KOPT-K1 (cell line): ENCODE data around the gene WTAP.

Experiments used
- H3K27ac ChIP-seq: fragments of 200-600 bp; sonication (generic); 2 replicates; pipeline ENCODE4 v1.5.1; 2016; ENCODE audit warnings: antibody characterized with exemption, mild to moderate bottlenecking, low read depth, low read length; ENCODE audit not compliant: poor library complexity, severe bottlenecking
- H3K36me3 ChIP-seq: fragments of 200-600 bp; sonication (generic); 2 replicates; pipeline ENCODE4 v1.5.1; 2017; ENCODE audit warnings: antibody characterized with exemption, mild to moderate bottlenecking, low read length, moderate library complexity; ENCODE audit not compliant: insufficient read depth
- H3K9me3 ChIP-seq: fragments of 200-600 bp; sonication (generic); 2 replicates; pipeline ENCODE4 v1.5.1; 2017; ENCODE audit warnings: antibody characterized with exemption, low read length, mild to moderate bottlenecking; ENCODE audit not compliant: insufficient read depth, poor library complexity, severe bottlenecking

The WTAP gene

GRCh38 chr6:159758031-159759001, 31.0 kb downstream of the WTAP start:
- Histone ChIP-seq H3K36me3 (peaks cover 61% of the 10 kb centered on the region), H3K9me3 (no peaks in the 10 kb centered on the region), H3K27ac (no peak overlapping the region)

GRCh38 chr6:159759645-159760044, 32.3 kb downstream of the WTAP start:
- H3K36me3 ChIP-seq: peaks cover 59% of the 10 kb centered on the region
- H3K9me3 ChIP-seq: no peaks in the 10 kb centered on the region
- no peak overlapping the region for H3K27ac ChIP-seq

GRCh38 chr6:159760602-159761057, 33.3 kb downstream of the WTAP start:
- Histone ChIP-seq H3K27ac (peak overlapping the region; percentile 96), H3K9me3 (no peaks in the 10 kb centered on the region), H3K36me3 (peaks cover 59% of the 10 kb centered on the region)

- Histone ChIP-seq H3K27ac (peak overlapping the region; percentile 96), H3K9me3 (no peaks in the 10 kb centered on the region), H3K36me3 (peaks cover 59% of the 10 kb centered on the region)
Observed at GRCh38 chr6:159761129-159761872, 34.0 kb downstream of the WTAP start.

GRCh38 chr6:159761873-159762680, 34.8 kb downstream of the WTAP start, which contains the start of gene ACAT2:
TSS of gene ACAT2 (plus strand) at chr6:159762045. CDS start at chr6:159762088, 43 bp downstream.
- H3K36me3 ChIP-seq: peaks cover 59% of the 10 kb centered on the region
- no peaks in the 10 kb centered on the region for H3K9me3 ChIP-seq
- H3K27ac ChIP-seq: peak within 1 kb of the TSS; percentile 96

- peak overlapping the region; percentile 96 for H3K27ac ChIP-seq
- H3K36me3 ChIP-seq: peaks cover 59% of the 10 kb centered on the region
- no peaks in the 10 kb centered on the region for H3K9me3 ChIP-seq
Observed at GRCh38 chr6:159762681-159763293, 35.5 kb downstream of the WTAP start.

- Histone ChIP-seq H3K9me3 (peaks cover 7% of the 10 kb centered on the region), H3K27ac (no peak overlapping the region), H3K36me3 (peaks cover 89% of the 10 kb centered on the region)
Observed at GRCh38 chr6:159766906-159767305, 39.6 kb downstream of the WTAP start.

- Histone ChIP-seq H3K27ac (no peak overlapping the region), H3K9me3 (peaks cover 7% of the 10 kb centered on the region), H3K36me3 (peaks cover 100% of the 10 kb centered on the region)
Observed at GRCh38 chr6:159769470-159769869, 42.2 kb downstream of the WTAP start.

- Histone ChIP-seq H3K27ac (no peak overlapping the region), H3K36me3 (peaks cover 100% of the 10 kb centered on the region), H3K9me3 (peaks cover 7% of the 10 kb centered on the region)
Observed at GRCh38 chr6:159772196-159772595, 44.9 kb downstream of the WTAP start.

- H3K27ac ChIP-seq: no peak overlapping the region
- H3K36me3 ChIP-seq: peaks cover 100% of the 10 kb centered on the region
- no peaks in the 10 kb centered on the region for H3K9me3 ChIP-seq
Observed at GRCh38 chr6:159777240-159777904, 50.1 kb downstream of the WTAP start.

- H3K36me3 ChIP-seq: peaks cover 100% of the 10 kb centered on the region
Observed at GRCh38 chr6:159778131-159778530, 50.8 kb downstream of the WTAP start.

GRCh38 chr6:159778542-159779103, 51.3 kb downstream of the WTAP start:
- H3K9me3 ChIP-seq: no peaks in the 10 kb centered on the region
- H3K27ac ChIP-seq: no peak overlapping the region
- H3K36me3 ChIP-seq: peaks cover 100% of the 10 kb centered on the region

More at GRCh38 chr6:159778131-159778530, 50.8 kb downstream of the WTAP start:
- H3K9me3 ChIP-seq: no peaks in the 10 kb centered on the region
- no peak overlapping the region for H3K27ac ChIP-seq

- H3K36me3 ChIP-seq: peaks cover 70% of the 10 kb centered on the region
Observed at GRCh38 chr6:159788276-159788675, 61.0 kb downstream of the WTAP start.

More at GRCh38 chr6:159788276-159788675, 61.0 kb downstream of the WTAP start:
- peak overlapping the region; percentile 92 for H3K27ac ChIP-seq
- no peaks in the 10 kb centered on the region for H3K9me3 ChIP-seq
